H1 (cell line): Measurements from ENCODE around the gene CHST11. TPM values are rescaled to one million over a fixed set of nuclear protein-coding genes. Genes with fewer than 3 reads are reported as not detected.

Experiments
- RXRA ChIP-seq: IDR thresholded peaks from 2 replicates; pipeline ENCODE4 v1.6.1; 2011; ENCODE audit warnings: low read depth, mild to moderate bottlenecking, low read length, moderate library complexity; ENCODE audit not compliant: insufficient read depth
- SIRT6 ChIP-seq: IDR thresholded peaks from one replicate; pipeline ENCODE4 v1.7.1; 2012; ENCODE audit warnings: low read length, inconsistent platforms
- TAF1 ChIP-seq: IDR thresholded peaks from 2 replicates; pipeline ENCODE4 v1.6.1; 2011; ENCODE audit warnings: mild to moderate bottlenecking, low read depth, low read length
- polyA plus RNA-seq, 7 experiments: library from polyadenylated mRNA; depleted of rRNA in 3 of 7; stranded (reverse) in 5 of 7; unstranded in 2 of 7; fragments of >200 nt in 5 of 7; fragments of 200-250 nt in 2 of 7; gene quantifications; 1 replicate in 5 of 7; 2 replicates in 1 of 7; 4 replicates in 1 of 7; pipeline versions ENCODE4 v1.2.1 to v1.2.3, GENCODE V29; 2011 to 2013; ENCODE audit warnings: missing spikeins in 2 of 7, mixed read lengths in 2 of 7
- total RNA-seq: library from RNA; stranded (reverse); fragmentation: NEBNext Ultra II Directional; extraction: Animal tissue kit (Norgen Biotek cat#: 25700); gene quantifications from 2 replicates; pipeline ENCODE4 v1.2.1, GENCODE V29; 2021

The CHST11 gene
- total and polyA plus RNA-seq, 2 of the 8 experiments (the other 6 are each of a cell fraction or from before 2014, with no cell fraction given) = 14.4 to 20.8 TPM

- TF ChIP-seq RXRA (no peak), TAF1 (no peak), SIRT6 (no peak)
- TF ChIP-seq, all 59 proteins: peak for 0
Measured at GRCh38 chr12:104670439-104671408, 214.0 kb downstream of the CHST11 start (continued).
